ENCODE measurements around the gene LAMA3.

LAMA3 gene

DNA sequence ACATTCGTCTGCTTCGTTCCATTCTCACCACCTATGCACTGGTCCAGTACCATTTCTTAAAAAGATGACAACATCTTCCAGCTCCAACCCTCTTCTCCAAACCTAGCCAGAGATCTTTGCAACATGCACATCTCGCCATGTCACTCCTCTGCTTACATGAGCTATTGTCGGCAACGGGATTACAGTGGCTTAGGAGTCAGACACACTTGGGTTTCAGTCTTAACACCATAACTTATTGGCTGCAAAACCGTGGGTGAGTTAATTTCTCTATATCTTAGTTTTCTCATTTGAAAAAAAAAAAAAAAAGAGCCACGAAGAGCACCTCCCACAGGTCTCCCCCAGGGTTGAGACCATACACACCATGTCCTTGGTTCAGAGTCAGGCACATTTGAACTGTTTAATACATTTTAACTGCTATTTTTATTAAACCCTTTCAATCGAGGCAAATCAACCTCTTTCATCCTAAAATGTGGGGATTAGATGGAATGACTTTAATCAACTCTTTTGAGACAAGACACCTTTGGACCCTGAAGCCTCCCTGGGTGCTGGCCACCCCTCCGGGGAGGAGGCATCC is 27.4 kb upstream of the LAMA3 start:
- no peak for DNase-seq (ENCODE audit: extremely low read depth, low read depth)
- H3K4me3 ChIP-seq (replicated peaks; ENCODE audit: low read depth, low read length): peak overlapping the region; percentile 52
- TF ChIP-seq, protein P1, sequence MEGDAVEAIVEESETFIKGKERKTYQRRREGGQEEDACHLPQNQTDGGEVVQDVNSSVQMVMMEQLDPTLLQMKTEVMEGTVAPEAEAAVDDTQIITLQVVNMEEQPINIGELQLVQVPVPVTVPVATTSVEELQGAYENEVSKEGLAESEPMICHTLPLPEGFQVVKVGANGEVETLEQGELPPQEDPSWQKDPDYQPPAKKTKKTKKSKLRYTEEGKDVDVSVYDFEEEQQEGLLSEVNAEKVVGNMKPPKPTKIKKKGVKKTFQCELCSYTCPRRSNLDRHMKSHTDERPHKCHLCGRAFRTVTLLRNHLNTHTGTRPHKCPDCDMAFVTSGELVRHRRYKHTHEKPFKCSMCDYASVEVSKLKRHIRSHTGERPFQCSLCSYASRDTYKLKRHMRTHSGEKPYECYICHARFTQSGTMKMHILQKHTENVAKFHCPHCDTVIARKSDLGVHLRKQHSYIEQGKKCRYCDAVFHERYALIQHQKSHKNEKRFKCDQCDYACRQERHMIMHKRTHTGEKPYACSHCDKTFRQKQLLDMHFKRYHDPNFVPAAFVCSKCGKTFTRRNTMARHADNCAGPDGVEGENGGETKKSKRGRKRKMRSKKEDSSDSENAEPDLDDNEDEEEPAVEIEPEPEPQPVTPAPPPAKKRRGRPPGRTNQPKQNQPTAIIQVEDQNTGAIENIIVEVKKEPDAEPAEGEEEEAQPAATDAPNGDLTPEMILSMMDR (IDR thresholded peaks at IDR 0.05; ENCODE audit: low read depth, low read length, missing control alignments): no peak

DNA sequence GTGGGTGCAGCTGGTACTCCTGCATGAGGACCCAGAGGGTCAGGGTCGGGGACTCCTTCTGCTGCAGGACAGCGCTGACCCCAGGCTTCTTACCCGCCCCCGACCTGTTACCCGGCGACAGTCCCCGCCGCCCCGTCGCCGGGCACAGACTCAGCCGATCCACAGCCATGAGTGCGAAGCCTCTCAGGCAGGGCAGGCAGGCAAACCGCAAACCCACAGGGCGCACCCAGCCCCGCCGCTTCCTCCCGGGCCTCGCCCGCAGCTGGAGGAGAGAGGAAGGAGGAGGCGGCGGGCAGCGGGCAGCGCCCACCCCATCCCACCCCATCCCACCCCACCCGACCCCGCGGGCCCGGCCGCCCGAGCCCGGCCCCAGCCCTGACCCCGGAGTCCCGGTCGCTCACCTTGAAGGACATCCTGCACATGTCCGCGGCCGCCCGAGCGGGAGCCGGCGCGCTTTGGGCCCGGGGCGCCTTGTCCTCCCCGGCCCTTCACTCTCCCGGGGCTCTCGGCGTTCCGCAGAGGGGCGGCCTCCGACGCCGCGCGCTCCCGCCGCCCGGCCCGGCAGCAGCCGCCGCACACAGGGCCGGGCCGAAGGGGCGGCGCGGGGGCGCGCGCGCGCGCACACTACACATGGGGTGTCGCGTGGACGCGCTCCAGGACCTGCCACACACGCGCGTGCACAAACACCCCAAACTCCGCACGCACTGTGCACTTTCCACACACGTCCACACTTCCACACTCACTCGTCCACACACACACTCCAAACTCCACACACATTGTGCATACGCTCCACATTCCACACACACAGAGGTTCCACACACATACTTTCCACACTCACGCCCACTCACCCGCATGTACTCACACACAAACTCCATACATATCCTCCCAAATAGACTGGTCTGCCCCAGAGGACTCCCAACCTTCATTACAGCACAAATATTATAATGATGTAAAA is 26.7 kb upstream of the LAMA3 start, which contains the start of gene ANKRD29:
Gene ANKRD29 (minus strand): TSS at position 603 of the 955 bp plus-strand sequence. CDS start 181 bp downstream, at position 422.
- DNase-seq (ENCODE audit: extremely low read depth, low read depth): no peak
- peak within 1 kb of the TSS; percentile 52 for H3K4me3 ChIP-seq (replicated peaks; ENCODE audit: low read depth, low read length)
- TF ChIP-seq, protein P1 (IDR thresholded peaks at IDR 0.05; ENCODE audit: low read depth, low read length, missing control alignments): no peak

DNA sequence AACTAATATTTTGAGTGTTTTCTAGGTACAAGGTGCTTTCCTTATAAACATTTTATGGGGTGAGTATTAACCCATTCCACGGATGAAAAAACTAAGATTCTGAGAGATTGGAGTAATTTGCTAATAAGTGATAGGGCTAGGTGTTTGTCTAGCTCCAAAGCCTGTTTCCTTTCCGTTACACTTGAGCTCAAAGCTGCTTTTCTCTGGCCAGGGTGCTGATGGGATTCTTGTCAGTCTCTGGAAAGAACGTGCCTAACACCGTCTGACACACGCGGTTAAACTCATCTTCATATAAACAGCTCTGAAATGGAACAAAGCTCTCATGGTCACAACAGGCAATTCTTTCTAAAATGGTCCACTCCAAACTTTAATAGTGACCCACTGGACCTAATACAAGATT is 24.6 kb upstream of the LAMA3 start:
- no peak for DNase-seq (ENCODE audit: extremely low read depth, low read depth)
- TF ChIP-seq, protein P1 (IDR thresholded peaks at IDR 0.05; ENCODE audit: low read depth, low read length, missing control alignments): no peak
- H3K4me3 ChIP-seq (replicated peaks; ENCODE audit: low read depth, low read length): no peak overlapping the region

DNA sequence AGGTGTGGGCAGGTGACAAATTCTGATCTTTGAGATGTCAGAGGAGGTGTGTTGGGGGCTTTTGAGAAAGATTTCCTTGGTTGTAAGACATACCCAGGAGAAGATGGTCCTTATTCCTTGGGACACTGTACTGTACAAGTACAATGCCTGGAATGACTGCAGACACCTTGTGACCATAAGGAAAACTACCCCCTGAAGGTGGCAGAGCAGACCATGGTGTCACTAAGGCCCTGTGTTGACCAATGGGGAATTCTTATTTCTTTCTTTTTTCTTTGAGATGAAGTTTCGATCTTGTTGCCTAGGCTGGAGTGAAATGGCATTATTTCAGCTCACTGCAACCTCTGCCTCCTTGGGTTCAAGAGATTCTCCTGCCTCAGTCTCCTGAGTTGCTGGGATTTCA is 22.1 kb upstream of the LAMA3 start:
- TF ChIP-seq, protein P1 (IDR thresholded peaks at IDR 0.05; ENCODE audit: low read depth, low read length, missing control alignments): no peak
- H3K4me3 ChIP-seq (replicated peaks; ENCODE audit: low read depth, low read length): no peak overlapping the region
- no peak for DNase-seq (ENCODE audit: extremely low read depth, low read depth)

DNA sequence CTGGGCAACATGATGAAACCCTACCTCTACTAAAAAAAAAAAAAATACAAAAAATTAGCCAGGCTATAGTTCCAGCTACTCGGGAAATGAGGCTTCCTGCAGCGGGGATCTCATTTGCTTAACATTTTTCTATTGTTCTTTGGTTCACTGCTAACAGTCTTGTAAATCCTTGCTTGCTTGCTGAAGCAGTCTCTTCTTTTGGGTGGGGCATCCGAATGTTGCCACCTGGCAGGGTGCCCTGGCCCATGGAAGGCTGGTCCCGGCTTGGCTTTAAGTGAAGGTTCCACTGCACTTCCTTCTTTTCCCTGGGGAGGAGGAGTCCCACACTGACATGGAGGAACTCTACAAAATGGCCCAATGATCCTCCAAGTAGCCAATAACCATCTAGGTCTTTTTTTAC is 20.5 kb upstream of the LAMA3 start:
- DNase-seq (ENCODE audit: extremely low read depth, low read depth): no peak
- TF ChIP-seq, protein P1 (IDR thresholded peaks at IDR 0.05; ENCODE audit: low read depth, low read length, missing control alignments): no peak
- no peak overlapping the region for H3K4me3 ChIP-seq (replicated peaks; ENCODE audit: low read depth, low read length)

DNA sequence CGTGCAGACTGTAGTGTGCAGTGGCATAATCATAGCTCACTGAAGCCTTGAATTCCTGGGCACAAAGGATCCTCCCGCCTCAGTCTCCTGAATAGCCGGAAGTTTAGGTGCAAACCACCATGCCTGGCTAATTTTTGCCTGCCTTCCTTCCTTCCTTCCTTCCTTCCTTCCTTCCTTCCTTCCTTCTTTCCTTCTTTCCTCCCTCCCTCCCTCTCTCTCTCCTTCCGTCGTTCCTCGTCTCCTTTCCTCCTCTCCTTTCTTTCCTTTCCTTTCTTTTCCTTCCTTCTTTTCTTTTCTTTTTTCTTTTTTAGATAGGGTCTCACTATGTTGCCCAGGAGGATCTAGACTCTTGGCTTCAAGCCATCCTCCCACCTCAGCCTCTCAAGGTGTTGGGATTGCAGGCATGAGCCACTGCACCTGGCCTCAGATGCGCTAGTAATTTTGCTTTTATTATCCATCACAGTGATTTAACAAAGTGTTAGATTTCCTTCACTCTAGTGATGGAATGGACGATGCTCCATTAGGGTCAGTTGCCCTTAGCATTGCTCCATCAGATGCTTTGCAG is 20.0 kb upstream of the LAMA3 start:
- TF ChIP-seq, protein P1 (IDR thresholded peaks at IDR 0.05; ENCODE audit: low read depth, low read length, missing control alignments): no peak
- no peak for DNase-seq (ENCODE audit: extremely low read depth, low read depth)
- H3K4me3 ChIP-seq (replicated peaks; ENCODE audit: low read depth, low read length): no peak overlapping the region
